NCI-H2029 treated with DMSO at 0.1 percent for 48 hours (cell line): ENCODE results near the gene SLC17A4.
"Not testable (repeated sequence)": the region's sequence is repeated elsewhere in the genome, so short reads cannot be mapped to it uniquely, and the experiment has no call there.

Experiments used
- DNase-seq: peaks from one replicate; lab custom pipeline; 2025; lab: John Stamatoyannopoulos, UW

The SLC17A4 gene

GRCh38 chr6:25754535-25754934, at the start of gene SLC17A4:
TSS of gene SLC17A4 (plus strand) at chr6:25754742. CDS start at chr6:25761963, 7,221 bp downstream.
- DNase-seq = no peak

- peak; percentile 27 for DNase-seq
Measured at GRCh38 chr6:25706314-25707014, 48.1 kb upstream of the SLC17A4 start.

GRCh38 chr6:25709761-25710160, 44.8 kb upstream of the SLC17A4 start:
- DNase-seq = no peak

- DNase-seq = no peak
Measured at GRCh38 chr6:25710287-25710686, 44.3 kb upstream of the SLC17A4 start.

- DNase-seq = no peak
Measured at GRCh38 chr6:25713824-25714223, 40.7 kb upstream of the SLC17A4 start.

GRCh38 chr6:25714765-25715164, 39.8 kb upstream of the SLC17A4 start:
- DNase-seq = no peak

- DNase-seq = no peak
Measured at GRCh38 chr6:25715794-25716193, 38.7 kb upstream of the SLC17A4 start.

GRCh38 chr6:25717866-25718740, 36.4 kb upstream of the SLC17A4 start:
- peak; percentile 34 for DNase-seq

- no peak for DNase-seq
Measured at GRCh38 chr6:25726122-25726911, 28.2 kb upstream of the SLC17A4 start.

GRCh38 chr6:25727028-25727427, 27.5 kb upstream of the SLC17A4 start:
- DNase-seq = no peak

GRCh38 chr6:25730907-25731306, 23.6 kb upstream of the SLC17A4 start:
- DNase-seq = no peak

- DNase-seq = no peak
Measured at GRCh38 chr6:25731721-25732120, 22.8 kb upstream of the SLC17A4 start.

- no peak for DNase-seq
Measured at GRCh38 chr6:25732468-25733198, 21.9 kb upstream of the SLC17A4 start.

GRCh38 chr6:25735261-25735660, 19.3 kb upstream of the SLC17A4 start:
- no peak for DNase-seq

GRCh38 chr6:25743868-25744267, 10.7 kb upstream of the SLC17A4 start:
- DNase-seq = no peak

GRCh38 chr6:25745836-25746235, 8.7 kb upstream of the SLC17A4 start:
- no peak for DNase-seq

- no peak for DNase-seq
Measured at GRCh38 chr6:25746968-25747367, 7.6 kb upstream of the SLC17A4 start.

GRCh38 chr6:25747477-25747876, 7.1 kb upstream of the SLC17A4 start:
- no peak for DNase-seq

GRCh38 chr6:25748049-25748448, 6.5 kb upstream of the SLC17A4 start:
- no peak for DNase-seq

- DNase-seq = not testable (repeated sequence)
Measured at GRCh38 chr6:25748601-25749517, 5.7 kb upstream of the SLC17A4 start.

GRCh38 chr6:25749837-25750236, 4.7 kb upstream of the SLC17A4 start:
- no peak for DNase-seq
